Measurements from ENCODE around the gene EIF2D. TPM values are rescaled to one million over a fixed set of nuclear protein-coding genes. Genes with fewer than 3 reads are reported as not detected.

Gene EIF2D
- total and polyA plus RNA-seq, 2 of the 13 experiments (the other 11 are each of a cell fraction or from before 2014, with no cell fraction given): 45.1 to 64.9 TPM

DNA sequence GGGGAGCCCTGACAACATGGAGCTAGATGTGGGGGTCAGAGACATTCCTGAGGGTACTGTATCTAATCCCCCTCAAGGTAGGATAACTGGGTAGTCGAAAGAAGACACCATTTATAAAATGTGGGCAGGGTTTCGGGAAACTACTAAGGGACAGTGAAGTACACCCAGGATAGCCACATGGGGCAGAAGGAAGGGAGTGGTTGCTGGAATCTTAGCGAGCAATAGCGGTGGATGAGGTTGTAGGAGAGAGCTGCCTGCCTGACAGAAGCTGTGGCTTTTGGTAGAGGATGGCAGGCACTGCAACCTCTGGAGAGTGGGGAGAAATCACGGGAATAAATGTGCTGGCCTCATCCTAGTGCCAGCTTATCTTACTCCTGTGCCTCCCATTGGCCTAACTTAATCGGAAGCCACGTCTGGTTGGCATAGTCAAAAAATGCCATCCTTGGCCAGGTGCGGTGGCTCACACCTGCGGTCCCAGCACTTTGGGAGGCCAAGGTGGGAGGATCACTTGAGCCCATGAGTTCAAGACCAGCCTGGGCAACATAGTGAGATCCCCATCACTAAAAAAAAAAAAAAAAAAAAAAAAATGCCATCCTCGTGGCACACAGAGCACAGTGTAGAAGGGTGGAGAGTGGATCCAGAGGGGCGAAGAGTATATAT, 49.0 kb upstream of the EIF2D start:
- BruUV-seq (replicated peaks): no TSS peak
- POLR2A ChIA-PET: no interaction called here
- intact Hi-C loops (cut with micrococcal nuclease; ENCODE audit: unreplicated experiment): no loop called here
- no peak for ATAC-seq
- Histone ChIP-seq H3K79me2 (ENCODE audit: insufficient read depth, low read length) (no peaks in the 10 kb centered on the region), H4K20me1 (ENCODE audit: insufficient read depth, low read length) (no peaks in the 10 kb centered on the region), H3K4me1 (ENCODE audit: insufficient read depth, low read length) (peaks cover 22% of the 10 kb centered on the region), H2AFZ (ENCODE audit: low read length) (no peak overlapping the region), H3K9me3 (ENCODE audit: low read length) (no peaks in the 10 kb centered on the region), H3K4me3 (replicated peaks in 1 of 3; ENCODE audit: insufficient read depth in 1 of 3, low read depth in 2 of 3, low read length in 3 of 3) (no peak overlapping the region), H3K27me3 (ENCODE audit: control insufficient read depth in 1 of 2, insufficient read depth in 2 of 2, low read length in 2 of 2) (peaks cover 2 to 31% of the 10 kb centered on the region in 2 experiments), H3K36me3 (replicated peaks in 1 of 2; ENCODE audit: control insufficient read depth in 1 of 2, insufficient read depth in 2 of 2, low read length in 2 of 2) (no peaks in the 10 kb centered on the region), H3K4me2 (ENCODE audit: low read depth, low read length) (no peak overlapping the region), H3K27ac (ENCODE audit: extremely low read length, insufficient read depth, low read length) (no peak overlapping the region), H3K9ac (ENCODE audit: insufficient read depth, low read depth, low read length) (no peak overlapping the region)
- DNase-seq (ENCODE audit: low spot score): no peak
- in situ Hi-C loops (cut with HindIII; ENCODE audit: extremely low pct_ligation_motif_present, low pct_unique_long_range_greater_than_20kb): no loop called here
- TF ChIP-seq MXI1 (IDR thresholded peaks at IDR 0.05; ENCODE audit: borderline replicate concordance, low read depth, low read length): no peak
- TF ChIP-seq, protein P1, sequence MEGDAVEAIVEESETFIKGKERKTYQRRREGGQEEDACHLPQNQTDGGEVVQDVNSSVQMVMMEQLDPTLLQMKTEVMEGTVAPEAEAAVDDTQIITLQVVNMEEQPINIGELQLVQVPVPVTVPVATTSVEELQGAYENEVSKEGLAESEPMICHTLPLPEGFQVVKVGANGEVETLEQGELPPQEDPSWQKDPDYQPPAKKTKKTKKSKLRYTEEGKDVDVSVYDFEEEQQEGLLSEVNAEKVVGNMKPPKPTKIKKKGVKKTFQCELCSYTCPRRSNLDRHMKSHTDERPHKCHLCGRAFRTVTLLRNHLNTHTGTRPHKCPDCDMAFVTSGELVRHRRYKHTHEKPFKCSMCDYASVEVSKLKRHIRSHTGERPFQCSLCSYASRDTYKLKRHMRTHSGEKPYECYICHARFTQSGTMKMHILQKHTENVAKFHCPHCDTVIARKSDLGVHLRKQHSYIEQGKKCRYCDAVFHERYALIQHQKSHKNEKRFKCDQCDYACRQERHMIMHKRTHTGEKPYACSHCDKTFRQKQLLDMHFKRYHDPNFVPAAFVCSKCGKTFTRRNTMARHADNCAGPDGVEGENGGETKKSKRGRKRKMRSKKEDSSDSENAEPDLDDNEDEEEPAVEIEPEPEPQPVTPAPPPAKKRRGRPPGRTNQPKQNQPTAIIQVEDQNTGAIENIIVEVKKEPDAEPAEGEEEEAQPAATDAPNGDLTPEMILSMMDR (CRISPR knock-in tag; IDR thresholded peaks at IDR 0.05): no peak
- TF ChIP-seq, protein P2, sequence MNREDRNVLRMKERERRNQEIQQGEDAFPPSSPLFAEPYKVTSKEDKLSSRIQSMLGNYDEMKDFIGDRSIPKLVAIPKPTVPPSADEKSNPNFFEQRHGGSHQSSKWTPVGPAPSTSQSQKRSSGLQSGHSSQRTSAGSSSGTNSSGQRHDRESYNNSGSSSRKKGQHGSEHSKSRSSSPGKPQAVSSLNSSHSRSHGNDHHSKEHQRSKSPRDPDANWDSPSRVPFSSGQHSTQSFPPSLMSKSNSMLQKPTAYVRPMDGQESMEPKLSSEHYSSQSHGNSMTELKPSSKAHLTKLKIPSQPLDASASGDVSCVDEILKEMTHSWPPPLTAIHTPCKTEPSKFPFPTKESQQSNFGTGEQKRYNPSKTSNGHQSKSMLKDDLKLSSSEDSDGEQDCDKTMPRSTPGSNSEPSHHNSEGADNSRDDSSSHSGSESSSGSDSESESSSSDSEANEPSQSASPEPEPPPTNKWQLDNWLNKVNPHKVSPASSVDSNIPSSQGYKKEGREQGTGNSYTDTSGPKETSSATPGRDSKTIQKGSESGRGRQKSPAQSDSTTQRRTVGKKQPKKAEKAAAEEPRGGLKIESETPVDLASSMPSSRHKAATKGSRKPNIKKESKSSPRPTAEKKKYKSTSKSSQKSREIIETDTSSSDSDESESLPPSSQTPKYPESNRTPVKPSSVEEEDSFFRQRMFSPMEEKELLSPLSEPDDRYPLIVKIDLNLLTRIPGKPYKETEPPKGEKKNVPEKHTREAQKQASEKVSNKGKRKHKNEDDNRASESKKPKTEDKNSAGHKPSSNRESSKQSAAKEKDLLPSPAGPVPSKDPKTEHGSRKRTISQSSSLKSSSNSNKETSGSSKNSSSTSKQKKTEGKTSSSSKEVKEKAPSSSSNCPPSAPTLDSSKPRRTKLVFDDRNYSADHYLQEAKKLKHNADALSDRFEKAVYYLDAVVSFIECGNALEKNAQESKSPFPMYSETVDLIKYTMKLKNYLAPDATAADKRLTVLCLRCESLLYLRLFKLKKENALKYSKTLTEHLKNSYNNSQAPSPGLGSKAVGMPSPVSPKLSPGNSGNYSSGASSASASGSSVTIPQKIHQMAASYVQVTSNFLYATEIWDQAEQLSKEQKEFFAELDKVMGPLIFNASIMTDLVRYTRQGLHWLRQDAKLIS (CRISPR knock-in tag; IDR thresholded peaks at IDR 0.05): no peak
- no peak for FAIRE-seq
- 30% methylated on average over 11 of the region's 11 CpGs for WGBS (ENCODE audit: low lambda C conversion rate)
- CTCF ChIA-PET (ENCODE audit: low intra/inter-chr PET ratio, low total read pairs): no interaction called here
